GM06990 (cell line): ENCODE measurements around the gene GTPBP4.

Experiments used
- DNase-seq: peaks from one replicate; pipeline ENCODE4 v3.0.0-alpha.2; 2011; ENCODE audit not compliant: insufficient read length; ENCODE audit errors: extremely low read depth
- H3K27me3 ChIP-seq: replicated peaks from 2 replicates; pipeline ENCODE4 v1.6.0; 2011; ENCODE audit warnings: low read length; ENCODE audit not compliant: control insufficient read depth, insufficient read depth
- H3K36me3 ChIP-seq: 2 replicates; pipeline ENCODE4 v1.5.1; 2011; ENCODE audit warnings: low read length; ENCODE audit not compliant: control insufficient read depth, insufficient read depth
- H3K4me3 ChIP-seq: replicated peaks from 2 replicates; pipeline ENCODE4 v1.5.1; 2011; ENCODE audit warnings: low read depth, mild to moderate bottlenecking, control low read depth, low read length
- CTCF ChIP-seq: IDR thresholded peaks from 2 replicates; pipeline ENCODE4 v1.5.1; 2011; ENCODE audit warnings: low read length, control low read depth, mild to moderate bottlenecking, inconsistent platforms; ENCODE audit not compliant: insufficient read depth, poor library complexity, severe bottlenecking

The GTPBP4 gene

GRCh38 chr10:1056326-1057105 is 68.3 kb downstream of the GTPBP4 start, which contains the start of gene WDR37:
TSS of gene WDR37 (plus strand) at chr10:1056385. CDS start at chr10:1072156, 15,771 bp downstream.
- TF ChIP-seq CTCF, result no peak
- Histone ChIP-seq H3K4me3 (peak within 1 kb of the TSS; percentile 98), H3K36me3 (peaks cover 1% of the 10 kb centered on the region; the same call in 1 of the 2 replicates), H3K27me3 (no peaks in the 10 kb centered on the region)
- DNase-seq, result peak; percentile 90

GRCh38 chr10:1057106-1057657 is 68.9 kb downstream of the GTPBP4 start:
- TF ChIP-seq CTCF, result no peak
- Histone ChIP-seq H3K36me3 (peaks cover 1% of the 10 kb centered on the region; the same call in 1 of the 2 replicates), H3K4me3 (peak overlapping the region; percentile 98), H3K27me3 (no peaks in the 10 kb centered on the region)
- no peak for DNase-seq

GRCh38 chr10:1058017-1058416 is 69.8 kb downstream of the GTPBP4 start:
- Histone ChIP-seq H3K36me3 (no peaks in the 10 kb centered on the region), H3K4me3 (peak overlapping the region; percentile 98), H3K27me3 (no peaks in the 10 kb centered on the region)
- no peak for DNase-seq
- no peak for TF ChIP-seq CTCF

GRCh38 chr10:1059902-1060301 is 71.7 kb downstream of the GTPBP4 start:
- Histone ChIP-seq H3K4me3 (no peak overlapping the region), H3K36me3 (peaks cover 3% of the 10 kb centered on the region), H3K27me3 (no peaks in the 10 kb centered on the region)
- no peak for TF ChIP-seq CTCF
- no peak for DNase-seq

- TF ChIP-seq CTCF, result no peak
- Histone ChIP-seq H3K4me3 (no peak overlapping the region), H3K27me3 (no peaks in the 10 kb centered on the region), H3K36me3 (peaks cover 3% of the 10 kb centered on the region)
- DNase-seq, result no peak
Measured at GRCh38 chr10:1061930-1062774, 73.9 kb downstream of the GTPBP4 start.
